GM21786 (cell line): Measurements from ENCODE around the gene CSRP2.

Experiments used
- ATAC-seq: cut with Tn5 transposase; IDR thresholded peaks from one replicate; pipeline ENCODE4 v1.9.1; 2021; ENCODE audit not compliant: unreplicated experiment

The CSRP2 gene

DNA sequence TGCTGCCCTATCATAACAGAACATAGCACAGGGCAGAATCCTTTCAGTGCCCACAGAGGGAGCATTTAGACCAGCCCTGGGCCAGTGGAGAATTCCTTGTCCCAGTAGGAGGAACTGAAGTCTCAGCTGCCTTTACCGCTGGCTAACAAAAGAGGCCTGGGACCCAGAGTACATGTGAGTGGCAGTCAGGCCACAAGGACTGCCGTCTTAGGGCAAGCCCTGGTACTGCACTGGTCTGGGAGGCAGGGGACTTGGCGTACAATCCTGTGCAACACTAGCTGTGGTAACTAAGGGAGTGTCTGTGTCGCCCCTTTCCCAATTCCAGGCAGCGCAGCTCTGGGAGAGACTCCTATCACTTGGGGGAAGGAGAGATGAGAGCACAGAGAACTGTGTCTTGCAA is 17.0 kb upstream of the CSRP2 start:
- no peak for ATAC-seq

DNA sequence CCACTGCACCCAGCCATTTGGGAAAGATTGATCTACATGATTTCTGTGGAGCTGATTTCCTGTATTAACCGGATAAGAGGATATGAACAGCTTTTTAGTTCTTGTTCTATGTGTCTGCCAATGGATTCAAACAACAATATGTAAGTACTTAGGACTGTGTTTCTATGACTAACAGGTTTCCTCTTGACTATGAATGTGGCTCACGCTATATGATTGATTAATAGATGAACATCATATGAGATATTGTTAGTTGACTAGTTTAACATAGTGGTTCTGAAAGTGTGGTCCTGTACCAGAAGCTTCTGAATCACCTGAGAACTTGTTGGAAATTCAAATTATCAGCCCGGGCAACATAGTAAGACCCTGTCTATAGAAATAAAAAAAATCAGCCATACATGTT is 12.8 kb upstream of the CSRP2 start:
- ATAC-seq: no peak

DNA sequence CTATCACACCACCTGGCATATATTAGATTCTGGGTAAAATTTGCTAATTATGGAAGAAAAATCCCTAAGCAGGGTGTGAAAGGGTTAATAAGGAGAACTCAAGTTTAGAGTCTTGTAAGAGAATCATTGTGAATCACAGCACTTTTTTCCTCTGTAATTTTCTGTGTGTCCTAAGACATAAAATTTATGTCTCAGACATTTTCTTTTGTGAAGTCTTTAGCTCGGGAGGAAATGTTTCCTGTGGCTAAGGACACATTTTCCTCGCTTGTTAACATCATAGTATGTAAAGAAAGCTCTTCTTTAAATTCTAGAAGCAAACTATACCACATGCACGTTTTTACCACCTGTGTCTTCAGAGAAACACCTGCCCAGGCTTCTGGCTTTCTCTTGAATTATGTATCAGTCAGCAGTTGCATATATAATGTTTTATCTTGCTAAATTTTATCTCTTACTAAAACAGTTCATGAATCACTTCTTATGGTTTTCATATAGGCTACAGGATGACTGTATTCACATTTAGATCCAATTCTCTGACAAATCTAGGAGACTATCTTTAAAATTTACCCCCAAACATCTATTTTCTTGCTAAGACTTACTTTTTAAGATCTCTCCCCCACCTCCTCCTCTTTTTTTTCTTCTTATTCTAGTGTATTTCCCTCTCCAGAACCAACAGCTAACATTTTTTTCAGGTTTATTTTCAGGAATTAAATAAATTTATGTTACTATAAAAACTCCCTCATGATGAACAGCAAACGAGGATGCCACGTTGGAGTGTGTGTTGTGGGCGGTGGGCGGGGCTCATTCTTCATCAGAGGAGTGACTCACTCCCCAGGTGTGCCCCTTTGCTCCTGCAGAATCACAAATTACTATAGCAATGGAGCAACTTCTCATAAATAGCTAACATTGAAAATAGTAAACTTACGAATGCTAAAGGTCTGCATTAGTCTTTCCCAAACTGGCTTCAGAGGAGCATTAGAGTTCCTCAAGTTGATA is 11.6 kb upstream of the CSRP2 start:
- no peak for ATAC-seq

DNA sequence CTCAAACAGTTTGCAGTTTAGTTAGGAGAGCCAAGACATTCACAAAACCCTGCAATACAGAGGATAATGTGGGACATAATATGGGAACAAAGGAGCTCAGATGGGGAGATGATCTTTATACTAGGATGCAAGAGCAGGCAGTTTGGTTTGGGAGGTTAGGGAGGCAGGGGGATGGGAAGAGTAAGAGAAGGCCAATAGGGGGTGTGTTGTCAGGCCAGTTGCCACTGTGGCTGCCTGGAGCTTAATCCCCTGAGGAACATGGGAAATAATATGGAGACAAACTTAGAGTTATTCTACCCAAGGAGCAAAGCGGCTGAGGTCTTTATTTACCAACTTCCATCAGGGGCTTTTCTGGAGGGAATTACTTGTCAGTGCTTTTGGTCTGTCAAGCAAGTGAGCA is 10.0 kb upstream of the CSRP2 start:
- no peak for ATAC-seq

DNA sequence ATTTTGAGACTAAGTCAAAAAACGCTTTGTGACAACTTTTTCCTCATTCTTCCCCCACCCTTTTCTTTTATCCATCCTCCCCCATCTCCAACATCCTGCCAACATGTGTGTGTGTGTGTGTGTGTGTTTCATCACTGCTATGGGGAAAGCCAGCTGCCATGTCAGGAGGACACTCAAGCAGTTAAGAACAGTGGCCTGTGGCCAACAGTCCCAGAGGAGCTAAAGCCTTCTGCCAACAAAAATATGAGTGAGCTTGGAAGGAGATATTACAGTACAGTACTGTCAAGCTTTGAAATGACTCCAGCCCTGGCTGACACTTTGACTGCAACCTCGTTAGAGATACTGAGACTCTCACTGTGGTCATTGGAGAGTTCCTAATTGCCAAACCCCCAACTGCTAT is 5.0 kb upstream of the CSRP2 start:
- no peak for ATAC-seq

DNA sequence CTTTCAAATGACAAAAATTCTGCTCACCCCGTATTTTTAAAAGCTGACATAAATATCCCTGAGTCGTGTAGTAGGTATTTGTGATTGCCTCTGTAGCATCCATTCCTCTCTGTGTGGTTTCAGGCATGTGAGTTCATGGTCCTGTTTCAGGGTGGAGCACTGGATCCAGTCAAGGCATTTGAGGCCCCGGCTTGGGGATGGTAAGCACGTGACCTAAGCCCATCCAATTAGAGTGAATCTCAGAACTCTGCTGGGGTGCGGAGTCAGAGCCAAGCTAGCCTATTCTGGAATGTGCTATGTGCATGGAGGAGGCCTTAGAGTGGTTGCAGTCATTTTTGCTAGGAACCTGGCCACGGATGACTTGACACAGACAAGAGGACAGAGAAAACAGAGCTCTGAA is 4.3 kb upstream of the CSRP2 start:
- no peak for ATAC-seq

DNA sequence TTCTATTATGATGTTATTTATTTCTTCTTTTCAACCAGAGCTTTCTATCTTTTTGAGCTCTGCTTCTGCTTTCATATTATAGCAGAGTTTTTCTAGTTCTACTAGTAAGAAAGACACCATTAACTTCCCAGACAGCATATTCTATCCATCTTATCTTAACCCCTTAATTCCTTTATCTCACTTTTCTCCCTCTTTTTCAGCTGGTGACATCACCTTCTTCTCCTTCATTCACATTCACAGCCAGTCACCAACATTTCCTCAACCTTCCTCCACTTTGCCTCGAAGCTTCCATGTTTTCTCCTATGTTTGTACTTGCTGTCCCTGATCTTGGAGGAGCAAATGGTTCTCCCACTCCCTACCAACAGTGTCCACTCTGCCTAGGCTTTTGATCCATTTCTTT is 3.5 kb upstream of the CSRP2 start:
- ATAC-seq: no peak

DNA sequence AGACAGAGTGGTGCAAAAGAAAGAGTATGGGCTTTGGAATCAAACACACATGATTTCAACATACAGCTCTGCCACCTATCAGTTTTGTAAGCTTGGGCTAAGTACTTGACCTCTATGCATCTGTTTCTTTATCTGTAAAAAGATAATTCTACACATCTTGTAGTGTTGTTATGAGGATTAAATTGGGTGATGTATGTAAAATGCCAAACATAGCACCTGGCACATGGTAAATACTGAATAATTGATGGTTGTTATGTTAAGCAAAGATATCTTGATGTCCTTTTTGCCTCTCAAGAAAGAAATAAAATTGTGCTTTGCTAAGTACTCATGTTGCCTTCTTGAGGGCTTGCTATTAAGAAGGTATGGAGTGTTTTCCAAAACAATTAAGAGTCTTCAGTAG is 2.3 kb upstream of the CSRP2 start:
- no peak for ATAC-seq

DNA sequence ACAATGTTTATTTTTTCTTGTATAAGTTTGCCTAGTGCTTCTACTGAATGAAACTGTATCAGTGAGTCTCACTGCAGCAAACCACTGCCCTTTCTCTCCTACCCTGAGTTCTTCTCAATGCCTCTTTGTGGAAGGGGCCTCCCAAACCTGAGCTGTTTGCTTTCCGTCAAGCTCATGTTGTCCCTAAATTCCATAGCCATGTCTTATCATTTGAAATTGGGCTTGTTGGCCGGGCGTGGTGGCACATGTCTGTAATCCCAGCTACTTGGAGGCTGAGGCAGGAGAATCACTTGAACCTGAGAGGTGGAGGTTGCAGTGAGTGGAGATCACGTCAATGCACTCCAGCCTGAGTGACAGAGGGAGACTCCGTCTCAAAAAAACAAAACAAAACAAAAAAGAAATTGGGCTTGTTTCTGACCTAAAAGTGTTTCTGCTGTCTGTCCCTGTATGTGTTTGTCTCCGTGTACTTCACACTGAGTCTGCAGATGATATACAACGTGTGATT is 1.8 kb upstream of the CSRP2 start:
- ATAC-seq: no peak

DNA sequence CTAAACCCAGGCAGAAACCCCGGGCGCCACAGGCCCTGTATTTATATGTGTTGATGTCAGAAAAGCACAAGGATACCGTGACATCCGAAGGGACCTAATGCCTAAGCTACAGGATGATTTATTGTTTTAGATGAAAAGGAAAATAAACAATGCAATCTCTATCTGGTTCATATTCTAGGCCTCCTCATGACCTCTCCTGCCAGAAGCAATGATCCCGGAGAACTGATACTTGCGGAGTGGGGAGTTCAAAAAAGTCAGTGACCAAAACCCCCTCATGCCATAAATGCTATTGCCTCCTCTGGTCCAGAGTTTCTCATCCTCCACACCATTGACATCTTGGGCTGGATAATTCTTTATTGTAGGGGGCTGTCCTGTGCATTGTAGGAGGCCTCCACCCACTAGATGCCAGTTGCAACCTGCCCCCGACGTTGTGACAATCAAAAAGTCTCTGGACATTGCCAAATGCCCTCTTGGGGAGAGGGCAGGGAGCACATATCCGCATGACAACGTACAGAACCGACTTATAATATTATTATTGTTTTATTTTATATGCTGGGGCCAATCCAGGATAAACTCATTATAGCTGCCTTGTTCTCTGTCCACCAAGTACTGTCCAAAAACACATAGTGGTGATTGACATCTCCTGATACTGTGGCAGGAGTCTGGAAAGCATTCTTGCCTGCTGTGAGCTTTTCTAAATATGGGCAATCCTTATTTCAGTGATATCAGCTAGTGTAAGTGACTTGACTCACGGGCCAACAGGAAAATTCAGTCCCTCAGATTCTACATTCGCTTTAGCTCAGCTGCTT is 1.1 kb upstream of the CSRP2 start:
- ATAC-seq: no peak

DNA sequence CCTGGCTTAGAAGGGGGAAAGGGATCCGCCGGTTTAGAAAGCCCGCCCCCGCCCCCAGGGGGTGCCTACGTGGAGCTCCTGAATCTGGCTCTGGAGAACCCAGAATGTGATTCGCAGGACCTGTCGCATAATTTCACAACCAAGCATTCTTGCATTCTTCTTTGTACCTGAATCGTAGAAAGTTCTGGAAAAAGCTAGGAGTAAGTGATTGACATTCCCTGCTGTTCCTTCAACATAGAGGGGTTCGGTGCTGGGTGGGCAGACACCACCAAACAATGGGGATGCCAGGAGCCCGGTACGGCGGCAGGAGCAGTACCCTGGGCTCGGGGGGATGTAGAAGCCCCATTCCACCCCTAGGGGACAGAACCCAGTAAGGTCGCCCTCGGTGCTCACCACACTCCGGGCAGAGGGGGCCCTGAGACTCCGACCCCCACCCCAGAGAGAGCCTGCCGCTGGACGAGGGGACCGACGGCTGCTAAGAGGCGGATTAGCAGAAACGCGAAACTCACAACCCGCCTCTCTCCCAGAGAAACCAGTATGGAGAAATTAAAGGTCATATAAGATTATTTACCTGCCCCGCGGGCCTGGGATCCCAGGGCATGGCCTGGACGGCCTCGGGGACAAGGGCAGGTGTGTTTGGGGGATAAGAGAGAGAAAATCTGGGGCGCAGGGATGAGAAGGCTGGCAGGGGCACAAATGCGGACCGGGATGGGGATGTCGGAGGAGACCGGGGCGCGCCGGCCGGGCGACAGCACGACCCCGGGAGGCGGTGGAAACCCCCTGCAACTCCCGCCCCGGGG is 520 bp downstream of the CSRP2 start:
- ATAC-seq: peak; percentile 30

DNA sequence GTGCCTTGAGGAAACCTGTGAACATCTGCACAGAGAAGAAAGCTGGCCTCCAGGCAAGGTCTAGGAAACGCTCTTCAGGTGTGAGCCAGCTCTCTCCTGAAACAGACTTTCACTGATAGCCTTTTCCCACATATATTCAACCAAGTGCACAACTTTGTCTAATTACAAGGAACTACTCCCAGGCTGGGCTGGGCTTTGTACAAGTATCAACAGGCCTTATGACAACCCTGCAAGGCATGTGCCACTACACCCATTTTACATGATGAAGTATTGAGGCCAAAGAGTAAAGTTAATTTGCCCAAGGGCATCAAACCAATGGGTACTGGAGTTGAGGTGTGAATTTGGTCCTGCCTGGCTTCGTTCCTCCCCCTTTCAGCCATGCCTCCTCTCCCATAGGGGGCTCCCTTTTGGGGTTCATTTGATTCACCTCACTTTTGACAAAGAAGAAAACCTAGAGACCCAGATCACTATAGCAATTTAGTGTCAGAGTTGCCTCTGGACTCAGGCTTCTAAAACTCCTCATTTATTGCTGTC is 2.1 kb downstream of the CSRP2 start:
- no peak for ATAC-seq

DNA sequence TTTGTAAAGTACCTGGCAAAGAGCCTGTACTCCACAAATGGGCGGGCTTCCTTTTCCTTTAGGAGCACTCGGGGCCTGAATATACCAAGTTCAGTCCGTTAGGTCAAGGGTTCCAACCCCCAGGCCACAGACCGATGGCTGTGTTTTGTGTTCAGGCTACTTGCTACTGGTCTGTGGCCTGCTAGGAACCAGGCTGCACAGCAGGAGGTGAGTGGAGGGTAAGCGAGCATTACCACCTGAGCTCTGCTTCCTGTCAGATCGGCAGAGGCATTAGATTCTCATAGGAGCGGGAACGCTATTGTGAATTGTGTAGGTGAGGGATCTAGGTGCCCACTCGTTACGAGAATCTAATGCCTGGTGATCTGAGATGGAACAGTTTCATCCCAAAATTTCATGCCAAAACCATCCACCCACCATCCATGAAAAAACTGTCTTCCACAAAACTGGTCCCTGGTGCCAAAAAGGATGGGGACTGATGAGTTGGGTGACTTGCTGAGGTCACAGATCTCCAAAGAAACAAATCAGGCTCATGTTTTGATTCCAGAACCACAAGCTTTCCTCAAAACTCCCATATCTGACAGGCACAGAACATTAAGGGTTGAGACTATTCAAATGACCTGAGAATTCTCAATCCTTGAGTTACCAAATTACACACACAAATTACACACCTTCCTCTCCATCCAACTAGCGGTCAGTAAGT is 4.2 kb downstream of the CSRP2 start:
- ATAC-seq: no peak

DNA sequence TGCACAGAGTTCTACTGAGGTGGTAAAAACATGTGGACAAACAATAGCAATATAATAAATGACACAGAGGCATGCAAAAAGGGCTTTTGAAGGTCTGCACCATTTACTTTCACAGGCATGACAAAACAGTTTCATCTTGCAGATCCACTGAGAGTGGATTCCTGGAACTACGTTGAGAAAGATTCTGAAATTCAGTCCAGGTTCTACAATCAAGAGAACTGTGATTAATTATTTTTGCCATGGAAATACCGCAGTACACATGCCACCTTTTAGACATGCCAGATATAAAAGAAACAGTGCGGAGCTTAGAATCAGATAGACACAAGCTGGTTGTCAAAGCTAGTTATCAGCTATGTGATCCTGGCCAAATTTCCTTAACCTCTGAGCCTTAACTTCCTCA is 4.8 kb downstream of the CSRP2 start:
- ATAC-seq: no peak

DNA sequence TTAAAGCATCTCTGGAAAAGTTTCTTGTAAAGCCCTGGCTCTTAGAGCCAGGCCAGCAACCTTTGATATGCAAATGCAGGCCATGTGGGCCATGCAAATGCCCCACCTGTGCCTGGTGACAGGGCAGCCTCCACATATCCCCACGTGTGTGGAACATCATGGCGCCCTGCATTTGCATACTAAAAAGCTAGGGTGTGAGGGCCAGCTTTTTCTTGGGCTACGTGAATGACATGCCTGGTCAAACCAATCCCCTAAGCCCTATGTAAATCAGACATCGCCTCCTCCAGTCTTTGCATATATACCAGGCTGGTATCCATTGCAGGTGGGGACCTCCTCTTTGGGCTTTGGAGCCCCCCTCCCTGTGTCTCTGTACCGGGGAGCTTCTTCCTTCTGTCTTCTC is 6.4 kb downstream of the CSRP2 start:
- ATAC-seq: no peak

DNA sequence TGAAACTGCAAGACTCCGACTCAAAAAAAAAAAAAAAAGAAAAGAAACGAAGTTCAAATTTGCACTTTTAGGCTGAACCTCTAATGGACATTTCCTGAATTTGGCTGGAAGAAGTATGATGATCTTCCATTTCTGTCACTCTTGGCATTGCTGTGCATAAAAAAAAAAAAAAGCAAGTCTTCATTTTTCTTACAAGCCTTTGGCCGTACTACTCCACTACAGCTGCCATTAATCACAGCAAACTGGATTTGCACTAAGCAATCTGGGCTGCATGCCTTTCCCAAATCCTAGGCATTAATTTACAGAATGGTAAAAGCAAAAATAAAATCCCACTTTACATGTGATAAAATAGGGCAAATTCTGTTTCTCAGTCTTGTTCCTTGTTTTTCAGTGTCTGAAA is 7.1 kb downstream of the CSRP2 start:
- no peak for ATAC-seq

DNA sequence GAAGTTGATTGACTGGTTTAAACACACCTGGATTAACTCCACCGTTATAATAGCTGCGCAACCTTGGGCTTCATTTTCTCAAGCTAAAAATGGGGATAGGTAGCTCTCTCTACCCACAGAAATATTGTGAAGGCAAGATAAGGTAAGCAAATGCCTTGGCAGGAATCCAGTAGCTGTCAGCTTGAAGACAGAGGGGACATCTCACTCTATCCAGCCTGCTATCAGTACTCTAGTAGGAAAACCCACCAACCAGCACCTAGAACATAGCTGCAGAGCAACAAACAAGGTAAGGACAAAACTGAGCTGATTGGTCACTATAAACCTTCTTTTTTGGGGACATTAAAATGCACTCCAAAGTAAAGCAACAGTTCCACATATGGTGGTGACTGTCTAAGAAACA is 7.7 kb downstream of the CSRP2 start:
- no peak for ATAC-seq

DNA sequence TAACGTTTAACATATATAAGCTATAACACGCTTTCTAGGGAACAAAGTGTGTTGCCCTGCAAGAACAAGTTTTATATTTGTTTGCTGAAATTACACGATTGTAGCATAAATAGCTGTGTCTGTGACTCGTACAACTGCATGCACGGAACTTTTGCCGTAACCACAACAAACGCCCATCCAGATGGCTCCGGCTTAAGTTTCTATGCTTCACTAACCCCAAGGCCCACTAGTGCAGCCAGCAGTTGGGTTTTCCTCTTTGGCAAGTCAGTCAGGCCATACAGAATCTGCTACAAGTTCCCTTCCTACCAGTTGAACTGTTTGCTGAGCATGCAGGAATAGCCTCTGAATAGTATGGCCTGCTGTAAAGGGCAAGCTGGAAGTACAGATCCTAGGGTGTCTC is 12.1 kb downstream of the CSRP2 start:
- ATAC-seq: peak; percentile 48

DNA sequence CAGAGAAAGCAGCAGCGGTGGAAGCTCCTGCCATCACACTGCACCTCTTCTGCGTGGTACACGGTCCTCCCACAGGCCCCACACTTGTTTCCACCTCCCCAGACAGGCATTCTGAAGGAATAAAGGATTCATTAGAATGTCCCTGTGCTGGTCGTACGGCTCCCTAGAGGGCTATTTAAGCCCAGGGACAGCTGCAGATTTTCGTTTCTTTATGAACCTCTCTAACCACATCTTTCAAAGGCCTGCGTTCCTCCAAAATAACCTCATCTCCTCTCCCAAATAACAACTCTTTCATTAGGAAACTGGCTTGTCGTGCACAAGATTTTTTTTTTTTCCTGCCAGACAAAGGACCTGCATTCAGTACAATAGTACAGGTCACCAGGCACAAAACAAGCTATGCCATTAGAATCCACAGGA is 12.7 kb downstream of the CSRP2 start:
- no peak for ATAC-seq

DNA sequence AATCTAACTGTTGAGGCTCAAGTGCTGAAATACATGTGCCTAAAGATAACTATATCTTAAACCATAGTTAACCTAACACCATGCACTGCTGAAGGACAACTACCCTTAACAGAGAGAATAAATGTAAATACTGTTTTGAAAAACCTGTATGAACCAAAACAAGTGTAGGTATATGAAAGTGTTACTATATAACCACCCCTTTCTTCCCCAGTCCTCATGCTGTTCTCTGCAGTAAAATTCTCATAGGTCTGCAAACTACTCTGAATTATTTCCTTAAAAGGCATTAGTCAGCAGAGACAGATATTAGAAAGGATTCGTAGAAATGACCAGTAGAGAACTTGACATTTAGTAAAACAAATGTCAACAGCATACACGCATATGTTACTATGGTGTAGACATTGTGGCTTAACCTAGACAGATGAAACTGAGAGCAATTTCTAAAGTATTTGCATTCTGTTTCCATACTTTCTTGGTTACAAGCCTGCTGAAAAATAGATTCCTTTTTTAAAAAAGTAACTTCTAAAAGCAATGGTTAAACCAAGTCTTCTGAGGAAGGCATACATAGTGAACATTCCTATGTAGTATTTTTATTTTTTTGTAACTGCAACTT is 13.9 kb downstream of the CSRP2 start:
- peak; percentile 73 for ATAC-seq
